NCI-H1694 (cell line): ENCODE data around the gene CCDC107.

Source experiments
- DNase-seq: peaks from one replicate; lab custom pipeline; 2025; lab: John Stamatoyannopoulos, UW

The CCDC107 gene

GRCh38 chr9:35660966-35661415 lies 2.9 kb downstream of the CCDC107 start:
- peak; percentile 6 for DNase-seq

- DNase-seq = no peak
These were observed 3.8 kb downstream of the CCDC107 start for GRCh38 chr9:35661756-35662350.

- no peak for DNase-seq
These were observed 4.3 kb downstream of the CCDC107 start for GRCh38 chr9:35662437-35662836.

- DNase-seq = peak; percentile 50
These were observed 6.7 kb downstream of the CCDC107 start, which contains the start of gene ARHGEF39 for GRCh38 chr9:35664531-35665470. ARHGEF39 (minus strand) TSS chr9:35665195; CDS start chr9:35665169, 26 bp downstream.

GRCh38 chr9:35665471-35665818 lies 7.4 kb downstream of the CCDC107 start:
- no peak for DNase-seq

- no peak for DNase-seq
These were observed 8.0 kb downstream of the CCDC107 start for GRCh38 chr9:35666045-35666444.

GRCh38 chr9:35666549-35666948 lies 8.5 kb downstream of the CCDC107 start:
- DNase-seq = no peak

GRCh38 chr9:35667939-35668338 lies 9.8 kb downstream of the CCDC107 start:
- DNase-seq = no peak

DNA sequence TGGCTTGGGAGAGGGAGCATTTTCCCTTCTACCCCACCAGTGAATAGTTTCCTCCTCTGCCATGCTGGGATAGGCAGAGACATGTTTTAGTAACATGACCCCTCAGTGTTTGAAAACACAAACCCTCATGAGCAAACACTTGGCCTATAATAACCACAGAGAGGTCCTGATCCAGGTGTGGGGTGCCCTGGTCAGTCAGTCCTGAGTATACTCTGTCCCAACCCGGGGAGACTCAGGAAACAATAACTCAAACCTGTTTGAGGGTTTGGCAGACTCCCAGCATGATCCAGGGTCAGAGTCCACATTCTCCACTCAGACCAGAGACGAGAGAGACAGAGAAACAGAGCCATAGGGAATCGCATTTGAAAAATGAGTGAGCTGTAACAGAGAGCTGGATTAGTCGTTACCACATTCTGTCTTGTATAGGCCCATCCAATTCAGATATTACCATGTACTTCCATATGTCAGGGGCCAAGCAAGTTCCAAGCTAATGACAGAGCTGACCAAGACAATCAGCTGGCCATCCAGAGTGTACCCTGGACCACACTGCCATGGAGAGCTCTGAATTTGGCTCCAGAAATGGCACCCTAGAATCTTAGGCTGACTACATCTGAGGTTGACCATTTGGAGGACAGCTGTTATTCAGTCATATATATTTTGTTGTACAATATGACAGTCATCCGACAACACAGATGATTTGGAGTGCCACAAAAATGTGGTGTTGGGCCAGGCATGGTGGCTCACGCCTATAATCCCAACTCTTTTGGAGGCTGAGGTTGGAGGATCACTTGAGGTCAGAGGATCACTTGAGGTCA lies 11.4 kb downstream of the CCDC107 start:
- no peak for DNase-seq

GRCh38 chr9:35673132-35674024 lies 15.3 kb downstream of the CCDC107 start, which contains the start of gene CA9:
CA9 (plus strand) TSS chr9:35673928; CDS start chr9:35673960, 32 bp downstream.
- DNase-seq = peak; percentile 48

DNA sequence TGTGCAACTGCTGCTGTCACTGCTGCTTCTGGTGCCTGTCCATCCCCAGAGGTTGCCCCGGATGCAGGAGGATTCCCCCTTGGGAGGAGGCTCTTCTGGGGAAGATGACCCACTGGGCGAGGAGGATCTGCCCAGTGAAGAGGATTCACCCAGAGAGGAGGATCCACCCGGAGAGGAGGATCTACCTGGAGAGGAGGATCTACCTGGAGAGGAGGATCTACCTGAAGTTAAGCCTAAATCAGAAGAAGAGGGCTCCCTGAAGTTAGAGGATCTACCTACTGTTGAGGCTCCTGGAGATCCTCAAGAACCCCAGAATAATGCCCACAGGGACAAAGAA lies 15.9 kb downstream of the CCDC107 start:
- no peak for DNase-seq

GRCh38 chr9:35675204-35675603 lies 17.1 kb downstream of the CCDC107 start:
- no peak for DNase-seq

DNA sequence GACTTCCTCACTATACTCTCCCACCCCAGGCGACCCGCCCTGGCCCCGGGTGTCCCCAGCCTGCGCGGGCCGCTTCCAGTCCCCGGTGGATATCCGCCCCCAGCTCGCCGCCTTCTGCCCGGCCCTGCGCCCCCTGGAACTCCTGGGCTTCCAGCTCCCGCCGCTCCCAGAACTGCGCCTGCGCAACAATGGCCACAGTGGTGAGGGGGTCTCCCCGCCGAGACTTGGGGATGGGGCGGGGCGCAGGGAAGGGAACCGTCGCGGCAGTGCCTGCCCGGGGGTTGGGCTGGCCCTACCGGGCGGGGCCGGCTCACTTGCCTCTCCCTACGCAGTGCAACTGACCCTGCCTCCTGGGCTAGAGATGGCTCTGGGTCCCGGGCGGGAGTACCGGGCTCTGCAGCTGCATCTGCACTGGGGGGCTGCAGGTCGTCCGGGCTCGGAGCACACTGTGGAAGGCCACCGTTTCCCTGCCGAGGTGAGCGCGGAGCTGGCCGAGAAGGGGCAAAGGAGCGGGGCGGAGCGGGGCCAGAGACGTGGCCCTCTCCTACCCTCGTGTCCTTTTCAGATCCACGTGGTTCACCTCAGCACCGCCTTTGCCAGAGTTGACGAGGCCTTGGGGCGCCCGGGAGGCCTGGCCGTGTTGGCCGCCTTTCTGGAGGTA lies 17.8 kb downstream of the CCDC107 start:
- no peak for DNase-seq

GRCh38 chr9:35679091-35679490 lies 21.0 kb downstream of the CCDC107 start:
- DNase-seq = no peak

DNA sequence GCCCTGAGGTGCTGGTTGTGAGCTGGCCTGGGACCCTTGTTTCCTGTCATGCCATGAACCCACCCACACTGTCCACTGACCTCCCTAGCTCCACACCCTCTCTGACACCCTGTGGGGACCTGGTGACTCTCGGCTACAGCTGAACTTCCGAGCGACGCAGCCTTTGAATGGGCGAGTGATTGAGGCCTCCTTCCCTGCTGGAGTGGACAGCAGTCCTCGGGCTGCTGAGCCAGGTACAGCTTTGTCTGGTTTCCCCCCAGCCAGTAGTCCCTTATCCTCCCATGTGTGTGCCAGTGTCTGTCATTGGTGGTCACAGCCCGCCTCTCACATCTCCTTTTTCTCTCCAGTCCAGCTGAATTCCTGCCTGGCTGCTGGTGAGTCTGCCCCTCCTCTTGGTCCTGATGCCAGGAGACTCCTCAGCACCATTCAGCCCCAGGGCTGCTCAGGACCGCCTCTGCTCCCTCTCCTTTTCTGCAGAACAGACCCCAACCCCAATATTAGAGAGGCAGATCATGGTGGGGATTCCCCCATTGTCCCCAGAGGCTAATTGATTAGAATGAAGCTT lies 21.8 kb downstream of the CCDC107 start:
- DNase-seq = no peak

DNA sequence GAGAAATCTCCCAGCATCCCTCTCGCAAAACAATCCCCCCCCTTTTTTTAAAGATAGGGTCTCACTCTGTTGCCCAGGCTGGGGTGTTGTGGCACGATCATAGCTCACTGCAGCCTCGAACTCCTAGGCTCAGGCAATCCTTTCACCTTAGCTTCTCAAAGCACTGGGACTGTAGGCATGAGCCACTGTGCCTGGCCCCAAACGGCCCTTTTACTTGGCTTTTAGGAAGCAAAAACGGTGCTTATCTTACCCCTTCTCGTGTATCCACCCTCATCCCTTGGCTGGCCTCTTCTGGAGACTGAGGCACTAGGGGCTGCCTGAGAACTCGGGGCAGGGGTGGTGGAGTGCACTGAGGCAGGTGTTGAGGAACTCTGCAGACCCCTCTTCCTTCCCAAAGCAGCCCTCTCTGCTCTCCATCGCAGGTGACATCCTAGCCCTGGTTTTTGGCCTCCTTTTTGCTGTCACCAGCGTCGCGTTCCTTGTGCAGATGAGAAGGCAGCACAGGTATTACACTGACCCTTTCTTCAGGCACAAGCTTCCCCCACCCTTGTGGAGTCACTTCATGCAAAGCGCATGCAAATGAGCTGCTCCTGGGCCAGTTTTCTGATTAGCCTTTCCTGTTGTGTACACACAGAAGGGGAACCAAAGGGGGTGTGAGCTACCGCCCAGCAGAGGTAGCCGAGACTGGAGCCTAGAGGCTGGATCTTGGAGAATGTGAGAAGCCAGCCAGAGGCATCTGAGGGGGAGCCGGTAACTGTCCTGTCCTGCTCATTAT lies 22.4 kb downstream of the CCDC107 start:
- DNase-seq = no peak

DNA sequence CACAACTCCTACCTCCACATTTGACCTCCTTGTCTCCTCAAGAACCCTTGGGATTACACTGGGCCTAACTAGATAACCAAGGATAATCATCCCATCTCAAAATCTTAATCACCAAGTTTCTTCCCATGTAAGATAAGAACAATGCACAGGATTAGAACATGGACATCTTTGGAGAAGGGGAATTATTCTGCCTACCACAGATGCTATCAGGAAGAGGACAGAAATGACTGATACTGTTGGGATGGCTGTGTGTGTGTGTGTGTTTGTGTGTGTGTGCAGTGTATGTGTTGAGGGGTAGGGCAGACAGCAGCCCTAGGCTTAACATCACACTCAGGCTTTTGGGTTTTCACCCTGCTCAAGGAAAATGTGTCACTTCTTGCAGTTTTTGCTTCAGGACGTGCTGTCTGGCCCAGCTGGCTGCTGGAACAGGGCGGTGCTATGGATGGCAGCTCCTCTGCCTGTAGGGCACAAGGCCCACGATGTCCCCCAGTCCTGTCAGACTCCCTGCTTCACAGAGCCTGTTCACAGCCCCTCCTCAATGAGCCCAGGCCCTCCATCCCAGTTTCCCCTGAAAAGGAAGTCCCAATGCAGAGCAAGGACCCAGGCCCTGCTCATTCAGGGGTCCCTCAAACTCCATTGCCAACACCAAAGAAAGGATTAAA lies 23.4 kb downstream of the CCDC107 start:
- no peak for DNase-seq

DNA sequence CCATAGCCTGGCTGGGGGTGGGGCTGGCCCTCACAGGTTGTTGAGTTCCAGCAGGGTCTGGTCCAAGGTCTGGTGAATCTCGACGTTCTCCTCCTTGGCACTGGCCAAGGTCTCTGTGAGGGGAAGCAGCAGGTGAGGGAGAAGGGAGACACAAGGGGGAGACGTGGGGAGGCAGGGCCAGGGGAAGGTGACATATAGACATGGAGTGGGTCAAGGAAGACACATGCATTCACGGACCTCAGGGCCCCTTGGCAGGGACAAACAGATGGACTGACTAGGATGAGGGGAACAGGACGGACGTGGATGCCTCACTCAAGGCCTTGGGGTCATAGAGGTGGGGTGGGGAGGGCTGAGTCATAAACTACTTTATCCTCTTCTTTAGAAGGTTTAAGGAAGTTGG lies 24.0 kb downstream of the CCDC107 start:
- no peak for DNase-seq
